Pancreas (tissue), 10 donors: ENCODE measurements around the gene TSC22D1. TPM values are rescaled to one million over a fixed set of nuclear protein-coding genes. Genes with fewer than 3 reads are reported as not detected.

ENCODE experiments used
- ATAC-seq, 4 donors: fragments of 200-7000 bp; cut with Tn5 transposase; one replicate each; pipeline versions ENCODE4 v1.8.0 to v1.9.1; 2020; ENCODE audit warnings: mild to moderate bottlenecking in 4 of 4, moderate library complexity in 4 of 4
- DNase-seq, 6 donors: peaks; one replicate each; pipeline ENCODE4 v3.0.0-alpha.2; 2020
- FAIRE-seq: peaks from 2 replicates; lab custom pipeline; 2012; peaks lifted over from hg19 to GRCh38; lab: Jason Lieb, UNC
- H3K27ac ChIP-seq, 4 donors: fragments of 200-600 bp; sonication (generic); 1 replicate in 3 of 4; 2 replicates in 1 of 4; pipeline versions ENCODE4 v1.5.0 to v1.8.0; 2020
- H3K27me3 ChIP-seq, 4 donors: fragments of 200-600 bp; one replicate each; pipeline ENCODE4 v1.8.0; 2021
- H3K36me3 ChIP-seq, 3 donors: fragments of 200-600 bp; sonication (generic) in 1 of 3; one replicate each; pipeline versions ENCODE4 v1.5.0 to v1.8.0; 2020 to 2021
- H3K4me1 ChIP-seq, 3 donors: fragments of 200-600 bp; one replicate each; pipeline ENCODE4 v1.8.0; 2021
- H3K4me3 ChIP-seq, 4 donors: fragments of 200-600 bp; sonication (generic) in 2 of 4; one replicate each; pipeline versions ENCODE4 v1.5.0 to v1.8.0; 2020 to 2021
- H3K9me3 ChIP-seq, 4 donors: fragments of 200-600 bp; one replicate each; pipeline ENCODE4 v1.8.0; 2021
- WGBS, 2 donors: extraction: QIAGEN DNeasy Blood & Tissue Kit; methylation state at CpG; one replicate each; pipeline ENCODE4 v1.1.7; 2013; 5-methylcytosine and 5-hydroxymethylcytosine counted together
- intact Hi-C, 3 donors: fragments of 100-400 bp; cut with DNase I; formaldehyde crosslinking; loops; one replicate each; pipeline versions ENCODE4 v1.11.1 to v1.14.2; 2022
- polyA plus RNA-seq, 2 donors: library from polyadenylated mRNA; stranded (reverse); fragments of 200-250 nt; gene quantifications; one replicate each; pipeline ENCODE4 v1.2.3, GENCODE V29; 2013
- total RNA-seq, 6 donors: library from RNA; stranded (reverse); fragmentation: NEBNext Ultra II Directional in 4 of 6; extraction: Animal tissue kit (Norgen Biotek cat#: 25700) in 4 of 6; gene quantifications; one replicate each; pipeline versions ENCODE4 v1.2.1 to v1.2.4, GENCODE V29; 2021 to 2023
- TF ChIP-seq, protein P1 (sequence below), 4 donors: fragments of 200-600 bp; sonication (generic) in 3 of 4; IDR thresholded peaks; one replicate each; pipeline versions ENCODE4 v1.5.0 to v1.8.0; 2021; ENCODE audit warnings: antibody characterized with exemption in 4 of 4
- donor health status: healthy with polysubstance abuse.
- donor health status: DM: no; HTN: no; CAD: no; lungs with moderate emphysema.
- donor health status: DM: no; HTN: no; CAD: no.
- donor health status: control.
- donor health status: control.
- donor health status: Bipolar disorder and iron deficiency.
- donor health status: DM: yes; HTN: yes; CAD: no.
- donor health status: DM: no; HTN: no; CAD: no.
- donor health status: DM: no; HTN: no; CAD: no.
- donor health status: DM: yes; HTN: yes; CAD: no.

TSC22D1 gene
- total and polyA plus RNA-seq, 8 donors = 16.8 to 49.9 (median 30.2) TPM

GRCh38 chr13:44578067-44578400, 1.9 kb upstream of the TSC22D1 start:
- DNase-seq = no peak
- Histone ChIP-seq H3K9me3 (no peaks in the 10 kb centered on the region), H3K27me3 (no peaks in the 10 kb centered on the region), H3K27ac (peak overlapping the region; percentile 93 to 98 (median 95)), H3K4me1 (peaks cover 4 to 24% (median 23%) of the 10 kb centered on the region in 3 donors), H3K36me3 (no peaks in the 10 kb centered on the region), H3K4me3 (peak overlapping the region; percentile 66 to 94 (median 88))
- FAIRE-seq = no peak
- peak in 2 of 4 donors; percentile 0 to 2 for ATAC-seq
- intact Hi-C loops = no loop called here
- TF ChIP-seq, protein P1, sequence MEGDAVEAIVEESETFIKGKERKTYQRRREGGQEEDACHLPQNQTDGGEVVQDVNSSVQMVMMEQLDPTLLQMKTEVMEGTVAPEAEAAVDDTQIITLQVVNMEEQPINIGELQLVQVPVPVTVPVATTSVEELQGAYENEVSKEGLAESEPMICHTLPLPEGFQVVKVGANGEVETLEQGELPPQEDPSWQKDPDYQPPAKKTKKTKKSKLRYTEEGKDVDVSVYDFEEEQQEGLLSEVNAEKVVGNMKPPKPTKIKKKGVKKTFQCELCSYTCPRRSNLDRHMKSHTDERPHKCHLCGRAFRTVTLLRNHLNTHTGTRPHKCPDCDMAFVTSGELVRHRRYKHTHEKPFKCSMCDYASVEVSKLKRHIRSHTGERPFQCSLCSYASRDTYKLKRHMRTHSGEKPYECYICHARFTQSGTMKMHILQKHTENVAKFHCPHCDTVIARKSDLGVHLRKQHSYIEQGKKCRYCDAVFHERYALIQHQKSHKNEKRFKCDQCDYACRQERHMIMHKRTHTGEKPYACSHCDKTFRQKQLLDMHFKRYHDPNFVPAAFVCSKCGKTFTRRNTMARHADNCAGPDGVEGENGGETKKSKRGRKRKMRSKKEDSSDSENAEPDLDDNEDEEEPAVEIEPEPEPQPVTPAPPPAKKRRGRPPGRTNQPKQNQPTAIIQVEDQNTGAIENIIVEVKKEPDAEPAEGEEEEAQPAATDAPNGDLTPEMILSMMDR (IDR thresholded peaks at IDR 0.05) = no peak
- 1% methylated on average over 15 of the region's 15 CpGs for WGBS, 2 donors

GRCh38 chr13:44577236-44578066, 1.3 kb upstream of the TSC22D1 start:
- Histone ChIP-seq H3K9me3 (no peaks in the 10 kb centered on the region), H3K36me3 (no peaks in the 10 kb centered on the region), H3K4me3 (peak overlapping the region; percentile 66 to 94 (median 88)), H3K4me1 (peaks cover 4 to 29% (median 25%) of the 10 kb centered on the region in 3 donors), H3K27ac (peak overlapping the region; percentile 93 to 98 (median 95)), H3K27me3 (no peaks in the 10 kb centered on the region)
- DNase-seq = peak; percentile 97 to 99 (median 98)
- ATAC-seq = peak; percentile 85 to 92 (median 88)
- intact Hi-C loops = no loop called here
- TF ChIP-seq, protein P1 (IDR thresholded peaks at IDR 0.05) = no peak
- 0% methylated on average over 51 to 94 of the region's 94 CpGs for WGBS, 2 donors
- FAIRE-seq = no peak

GRCh38 chr13:44576351-44577235, 463 bp upstream of the TSC22D1 start:
- Histone ChIP-seq H3K27ac (peak overlapping the region; percentile 93 to 98 (median 95)), H3K4me3 (peak overlapping the region; percentile 66 to 94 (median 88)), H3K36me3 (no peaks in the 10 kb centered on the region), H3K27me3 (no peaks in the 10 kb centered on the region), H3K4me1 (peaks cover 12 to 37% (median 32%) of the 10 kb centered on the region in 3 donors), H3K9me3 (no peaks in the 10 kb centered on the region)
- TF ChIP-seq, protein P1 (IDR thresholded peaks at IDR 0.05) = no peak
- ATAC-seq = peak; percentile 4 to 55 (median 44)
- FAIRE-seq = no peak
- DNase-seq = peak in 5 of 6 donors; percentile 19 to 77 (median 55)
- 0 to 1% methylated on average over 58 to 110 of the region's 111 CpGs for WGBS, 2 donors
- intact Hi-C loops = no loop called here

DNA sequence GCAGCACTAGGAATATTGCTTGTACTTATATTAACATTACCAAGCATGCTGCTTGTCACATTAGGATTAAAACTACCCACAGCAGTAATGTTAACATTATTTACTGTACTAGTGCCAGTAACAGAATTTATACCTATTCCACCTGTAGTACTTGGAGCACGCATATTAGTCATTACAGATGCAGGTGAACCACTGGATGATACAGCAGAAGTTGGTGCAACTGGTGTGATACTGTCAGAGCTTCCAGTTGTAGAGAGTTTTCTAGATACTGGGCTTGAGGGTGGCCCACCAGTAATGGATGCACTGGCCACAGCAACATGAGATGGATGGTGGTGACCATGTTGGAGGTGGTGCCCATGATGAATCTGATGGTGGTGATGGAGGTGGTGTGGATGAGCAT, 1.1 kb downstream of the TSC22D1 start:
- ATAC-seq (no peak), DNase-seq (no peak), FAIRE-seq (no peak)
- Histone ChIP-seq H3K36me3 (no peaks in the 10 kb centered on the region), H3K27me3 (no peaks in the 10 kb centered on the region), H3K4me1 (peaks cover 14 to 48% (median 35%) of the 10 kb centered on the region in 3 donors), H3K27ac (no peak overlapping the region), H3K4me3 (peak overlapping the region in 2 of 4 donors; percentile 89 to 94), H3K9me3 (no peaks in the 10 kb centered on the region)
- intact Hi-C loops = no loop called here
- TF ChIP-seq, protein P1 (IDR thresholded peaks at IDR 0.05) = no peak
- WGBS, 2 donors = 89 to 95% methylated on average over 1 of the region's 1 CpG
